ENCODE results near the gene ACSL6.

DNA sequence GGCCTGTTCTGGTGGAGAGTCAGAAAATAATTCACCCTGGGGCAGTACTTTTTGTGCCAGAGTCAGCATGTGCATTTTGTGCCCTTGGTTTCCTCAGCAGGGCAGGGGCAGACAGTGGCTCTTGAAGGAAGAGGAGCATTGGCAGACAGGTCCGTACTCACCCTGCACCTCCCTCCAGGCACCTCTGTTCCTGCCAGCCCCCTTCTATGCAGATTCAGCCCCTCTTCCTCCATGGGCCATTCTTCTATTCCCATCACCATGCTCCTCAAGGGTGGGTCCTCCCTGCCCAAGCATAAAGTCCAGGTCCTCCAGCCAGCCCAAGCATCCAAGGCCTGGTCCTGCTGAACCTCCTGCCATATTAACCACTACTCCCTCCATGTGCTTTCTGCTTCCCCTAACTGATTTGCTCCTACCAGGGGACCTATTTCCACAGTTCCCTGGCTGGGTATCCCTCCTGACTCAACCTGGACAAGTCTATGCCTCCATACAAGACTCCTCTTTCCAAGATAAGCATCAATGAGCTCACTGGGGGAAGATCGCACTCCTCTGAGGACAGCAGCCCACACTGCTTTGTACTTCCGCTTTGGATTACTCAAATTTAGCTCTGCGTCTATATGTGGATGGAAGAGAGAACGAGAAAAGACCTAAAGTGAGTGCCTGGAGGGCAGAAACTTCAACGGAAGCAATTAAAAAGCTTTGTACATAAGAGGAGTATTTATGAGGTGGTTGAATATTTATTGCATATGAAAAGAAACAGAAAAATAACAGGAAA, 9.3 kb upstream of the ACSL6 start:
- TF ChIP-seq, protein P1, sequence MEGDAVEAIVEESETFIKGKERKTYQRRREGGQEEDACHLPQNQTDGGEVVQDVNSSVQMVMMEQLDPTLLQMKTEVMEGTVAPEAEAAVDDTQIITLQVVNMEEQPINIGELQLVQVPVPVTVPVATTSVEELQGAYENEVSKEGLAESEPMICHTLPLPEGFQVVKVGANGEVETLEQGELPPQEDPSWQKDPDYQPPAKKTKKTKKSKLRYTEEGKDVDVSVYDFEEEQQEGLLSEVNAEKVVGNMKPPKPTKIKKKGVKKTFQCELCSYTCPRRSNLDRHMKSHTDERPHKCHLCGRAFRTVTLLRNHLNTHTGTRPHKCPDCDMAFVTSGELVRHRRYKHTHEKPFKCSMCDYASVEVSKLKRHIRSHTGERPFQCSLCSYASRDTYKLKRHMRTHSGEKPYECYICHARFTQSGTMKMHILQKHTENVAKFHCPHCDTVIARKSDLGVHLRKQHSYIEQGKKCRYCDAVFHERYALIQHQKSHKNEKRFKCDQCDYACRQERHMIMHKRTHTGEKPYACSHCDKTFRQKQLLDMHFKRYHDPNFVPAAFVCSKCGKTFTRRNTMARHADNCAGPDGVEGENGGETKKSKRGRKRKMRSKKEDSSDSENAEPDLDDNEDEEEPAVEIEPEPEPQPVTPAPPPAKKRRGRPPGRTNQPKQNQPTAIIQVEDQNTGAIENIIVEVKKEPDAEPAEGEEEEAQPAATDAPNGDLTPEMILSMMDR (IDR thresholded peaks at IDR 0.05): no peak
- no peak for TF ChIP-seq POLR2A (IDR thresholded peaks at IDR 0.05)
- no peak for TF ChIP-seq EP300 (IDR thresholded peaks at IDR 0.05)
